ENCODE results near the gene AQP3.
A peak's percentile ranks its signal among the peaks of the same experiment; 100 is the strongest.
"Not testable (repeated sequence)": the region's sequence is repeated elsewhere in the genome, so short reads cannot be mapped to it uniquely, and the experiment has no call there.

Gene AQP3

GRCh38 chr9:33460854-33461253 is 13.5 kb upstream of the AQP3 start:
- H3K36me3 ChIP-seq (ENCODE audit: control insufficient read depth, insufficient read depth, low read length) = peaks cover 49% of the 10 kb centered on the region
- H3K4me1 ChIP-seq (ENCODE audit: control insufficient read depth, insufficient read depth, low read length) = no peaks in the 10 kb centered on the region
- no peaks in the 10 kb centered on the region for H3K27me3 ChIP-seq (ENCODE audit: control insufficient read depth, insufficient read depth, low read length)
- H3K9me3 ChIP-seq (ENCODE audit: control insufficient read depth, insufficient read depth, low read length) = no peaks in the 10 kb centered on the region
- no peak overlapping the region for H3K9ac ChIP-seq (ENCODE audit: low read depth, low read length)
- no peak overlapping the region for H3K4me3 ChIP-seq (ENCODE audit: low read depth, low read length)

- no peaks in the 10 kb centered on the region for H3K4me1 ChIP-seq (ENCODE audit: control insufficient read depth, insufficient read depth, low read length)
- no peaks in the 10 kb centered on the region for H3K27me3 ChIP-seq (ENCODE audit: control insufficient read depth, insufficient read depth, low read length)
- no peak overlapping the region for H3K9ac ChIP-seq (ENCODE audit: low read depth, low read length)
Measured at GRCh38 chr9:33459115-33459514, 11.7 kb upstream of the AQP3 start.

GRCh38 chr9:33458444-33458843 is 11.1 kb upstream of the AQP3 start:
- Histone ChIP-seq H3K36me3 (ENCODE audit: control insufficient read depth, insufficient read depth, low read length) (peaks cover 24% of the 10 kb centered on the region), H3K27me3 (ENCODE audit: control insufficient read depth, insufficient read depth, low read length) (no peaks in the 10 kb centered on the region), H3K9me3 (ENCODE audit: control insufficient read depth, insufficient read depth, low read length) (no peaks in the 10 kb centered on the region), H3K9ac (ENCODE audit: low read depth, low read length) (no peak overlapping the region), H3K4me3 (ENCODE audit: low read depth, low read length) (no peak overlapping the region), H3K4me1 (ENCODE audit: control insufficient read depth, insufficient read depth, low read length) (peaks cover under 1% of the 10 kb centered on the region)

More at GRCh38 chr9:33459115-33459514, 11.7 kb upstream of the AQP3 start:
- H3K4me3 ChIP-seq (ENCODE audit: low read depth, low read length) = no peak overlapping the region
- peaks cover 31% of the 10 kb centered on the region for H3K36me3 ChIP-seq (ENCODE audit: control insufficient read depth, insufficient read depth, low read length)
- no peaks in the 10 kb centered on the region for H3K9me3 ChIP-seq (ENCODE audit: control insufficient read depth, insufficient read depth, low read length)

- H3K9me3 ChIP-seq (ENCODE audit: control insufficient read depth, insufficient read depth, low read length) = no peaks in the 10 kb centered on the region
- peaks cover 6% of the 10 kb centered on the region for H3K4me1 ChIP-seq (ENCODE audit: control insufficient read depth, insufficient read depth, low read length)
- H3K27me3 ChIP-seq (ENCODE audit: control insufficient read depth, insufficient read depth, low read length) = no peaks in the 10 kb centered on the region
- peaks cover 3% of the 10 kb centered on the region for H3K36me3 ChIP-seq (ENCODE audit: control insufficient read depth, insufficient read depth, low read length)
- H3K4me3 ChIP-seq (ENCODE audit: low read depth, low read length) = no peak overlapping the region
- no peak overlapping the region for H3K9ac ChIP-seq (ENCODE audit: low read depth, low read length)
Measured at GRCh38 chr9:33455945-33456344, 8.6 kb upstream of the AQP3 start.

- H3K36me3 ChIP-seq (ENCODE audit: control insufficient read depth, insufficient read depth, low read length); H3K27me3 ChIP-seq (ENCODE audit: control insufficient read depth, insufficient read depth, low read length); H3K4me1 ChIP-seq (ENCODE audit: control insufficient read depth, insufficient read depth, low read length); H3K9ac ChIP-seq (ENCODE audit: low read depth, low read length); H3K9me3 ChIP-seq (ENCODE audit: control insufficient read depth, insufficient read depth, low read length); H3K4me3 ChIP-seq (ENCODE audit: low read depth, low read length): not testable (repeated sequence)
Measured at GRCh38 chr9:33455456-33455855, 8.1 kb upstream of the AQP3 start.

GRCh38 chr9:33454661-33455026 is 7.3 kb upstream of the AQP3 start:
- not testable (repeated sequence) for H3K9me3 ChIP-seq (ENCODE audit: control insufficient read depth, insufficient read depth, low read length); H3K27me3 ChIP-seq (ENCODE audit: control insufficient read depth, insufficient read depth, low read length); H3K4me1 ChIP-seq (ENCODE audit: control insufficient read depth, insufficient read depth, low read length); H3K36me3 ChIP-seq (ENCODE audit: control insufficient read depth, insufficient read depth, low read length); H3K4me3 ChIP-seq (ENCODE audit: low read depth, low read length); H3K9ac ChIP-seq (ENCODE audit: low read depth, low read length)

- H3K4me3 ChIP-seq (ENCODE audit: low read depth, low read length) = no peak overlapping the region
- no peaks in the 10 kb centered on the region for H3K36me3 ChIP-seq (ENCODE audit: control insufficient read depth, insufficient read depth, low read length)
- peaks cover 6% of the 10 kb centered on the region for H3K4me1 ChIP-seq (ENCODE audit: control insufficient read depth, insufficient read depth, low read length)
- no peaks in the 10 kb centered on the region for H3K9me3 ChIP-seq (ENCODE audit: control insufficient read depth, insufficient read depth, low read length)
- H3K27me3 ChIP-seq (ENCODE audit: control insufficient read depth, insufficient read depth, low read length) = no peaks in the 10 kb centered on the region
- no peak overlapping the region for H3K9ac ChIP-seq (ENCODE audit: low read depth, low read length)
Measured at GRCh38 chr9:33453999-33454660, 6.7 kb upstream of the AQP3 start.

GRCh38 chr9:33453286-33453860 is 6.0 kb upstream of the AQP3 start:
- Histone ChIP-seq H3K4me3 (ENCODE audit: low read depth, low read length) (no peak overlapping the region), H3K9me3 (ENCODE audit: control insufficient read depth, insufficient read depth, low read length) (no peaks in the 10 kb centered on the region), H3K9ac (ENCODE audit: low read depth, low read length) (no peak overlapping the region), H3K36me3 (ENCODE audit: control insufficient read depth, insufficient read depth, low read length) (no peaks in the 10 kb centered on the region), H3K4me1 (ENCODE audit: control insufficient read depth, insufficient read depth, low read length) (peaks cover 6% of the 10 kb centered on the region), H3K27me3 (ENCODE audit: control insufficient read depth, insufficient read depth, low read length) (peaks cover 7% of the 10 kb centered on the region)

- peaks cover 9% of the 10 kb centered on the region for H3K4me1 ChIP-seq (ENCODE audit: control insufficient read depth, insufficient read depth, low read length)
- H3K4me3 ChIP-seq (ENCODE audit: low read depth, low read length) = no peak overlapping the region
- peaks cover 12% of the 10 kb centered on the region for H3K27me3 ChIP-seq (ENCODE audit: control insufficient read depth, insufficient read depth, low read length)
- no peak overlapping the region for H3K9ac ChIP-seq (ENCODE audit: low read depth, low read length)
- H3K36me3 ChIP-seq (ENCODE audit: control insufficient read depth, insufficient read depth, low read length) = no peaks in the 10 kb centered on the region
- H3K9me3 ChIP-seq (ENCODE audit: control insufficient read depth, insufficient read depth, low read length) = no peaks in the 10 kb centered on the region
Measured at GRCh38 chr9:33452828-33453271, 5.5 kb upstream of the AQP3 start.

- Histone ChIP-seq H3K4me1 (ENCODE audit: control insufficient read depth, insufficient read depth, low read length) (peaks cover 9% of the 10 kb centered on the region), H3K9ac (ENCODE audit: low read depth, low read length) (no peak overlapping the region), H3K4me3 (ENCODE audit: low read depth, low read length) (no peak overlapping the region), H3K27me3 (ENCODE audit: control insufficient read depth, insufficient read depth, low read length) (peaks cover 30% of the 10 kb centered on the region), H3K9me3 (ENCODE audit: control insufficient read depth, insufficient read depth, low read length) (no peaks in the 10 kb centered on the region), H3K36me3 (ENCODE audit: control insufficient read depth, insufficient read depth, low read length) (no peaks in the 10 kb centered on the region)
Measured at GRCh38 chr9:33450621-33451146, 3.3 kb upstream of the AQP3 start.

GRCh38 chr9:33449715-33450114 is 2.3 kb upstream of the AQP3 start:
- H3K36me3 ChIP-seq (ENCODE audit: control insufficient read depth, insufficient read depth, low read length) = no peaks in the 10 kb centered on the region
- H3K9ac ChIP-seq (ENCODE audit: low read depth, low read length) = no peak overlapping the region
- H3K9me3 ChIP-seq (ENCODE audit: control insufficient read depth, insufficient read depth, low read length) = no peaks in the 10 kb centered on the region
- H3K4me1 ChIP-seq (ENCODE audit: control insufficient read depth, insufficient read depth, low read length) = peaks cover 9% of the 10 kb centered on the region
- peaks cover 33% of the 10 kb centered on the region for H3K27me3 ChIP-seq (ENCODE audit: control insufficient read depth, insufficient read depth, low read length)
- H3K4me3 ChIP-seq (ENCODE audit: low read depth, low read length) = no peak overlapping the region

- no peaks in the 10 kb centered on the region for H3K36me3 ChIP-seq (ENCODE audit: control insufficient read depth, insufficient read depth, low read length)
- H3K27me3 ChIP-seq (ENCODE audit: control insufficient read depth, insufficient read depth, low read length) = peaks cover 33% of the 10 kb centered on the region
- no peaks in the 10 kb centered on the region for H3K9me3 ChIP-seq (ENCODE audit: control insufficient read depth, insufficient read depth, low read length)
- H3K4me1 ChIP-seq (ENCODE audit: control insufficient read depth, insufficient read depth, low read length) = peaks cover 4% of the 10 kb centered on the region
- no peak overlapping the region for H3K9ac ChIP-seq (ENCODE audit: low read depth, low read length)
- H3K4me3 ChIP-seq (ENCODE audit: low read depth, low read length) = peak overlapping the region; percentile 74
Measured at GRCh38 chr9:33447799-33448553, 583 bp upstream of the AQP3 start.

Data from iPS-15b (cell line).